Measurements from ENCODE around the gene TMCC2. TPM values are rescaled to one million over a fixed set of nuclear protein-coding genes. Genes with fewer than 3 reads are reported as not detected.

Gene TMCC2
- polyA plus RNA-seq, 1 experiment: 3.4 TPM

- no peaks in the 10 kb centered on the region for H3K27me3 ChIP-seq (ENCODE audit: control insufficient read depth, insufficient read depth, low read length)
- TF ChIP-seq, protein P1, sequence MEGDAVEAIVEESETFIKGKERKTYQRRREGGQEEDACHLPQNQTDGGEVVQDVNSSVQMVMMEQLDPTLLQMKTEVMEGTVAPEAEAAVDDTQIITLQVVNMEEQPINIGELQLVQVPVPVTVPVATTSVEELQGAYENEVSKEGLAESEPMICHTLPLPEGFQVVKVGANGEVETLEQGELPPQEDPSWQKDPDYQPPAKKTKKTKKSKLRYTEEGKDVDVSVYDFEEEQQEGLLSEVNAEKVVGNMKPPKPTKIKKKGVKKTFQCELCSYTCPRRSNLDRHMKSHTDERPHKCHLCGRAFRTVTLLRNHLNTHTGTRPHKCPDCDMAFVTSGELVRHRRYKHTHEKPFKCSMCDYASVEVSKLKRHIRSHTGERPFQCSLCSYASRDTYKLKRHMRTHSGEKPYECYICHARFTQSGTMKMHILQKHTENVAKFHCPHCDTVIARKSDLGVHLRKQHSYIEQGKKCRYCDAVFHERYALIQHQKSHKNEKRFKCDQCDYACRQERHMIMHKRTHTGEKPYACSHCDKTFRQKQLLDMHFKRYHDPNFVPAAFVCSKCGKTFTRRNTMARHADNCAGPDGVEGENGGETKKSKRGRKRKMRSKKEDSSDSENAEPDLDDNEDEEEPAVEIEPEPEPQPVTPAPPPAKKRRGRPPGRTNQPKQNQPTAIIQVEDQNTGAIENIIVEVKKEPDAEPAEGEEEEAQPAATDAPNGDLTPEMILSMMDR (IDR thresholded peaks at IDR 0.05; ENCODE audit: insufficient read depth, low read depth, low read length): no peak
- no peak for DNase-seq (ENCODE audit: low read depth)
- ChIA-PET POLR2A (no interaction called here), CTCF (interaction anchor here (0.7 to 11.8 kb wide), 7 partner anchors 10 to 255 kb away, joined by 3 to 679 read pairs (median 7); partner anchors contain the start of gene NUAK2)
- no peaks in the 10 kb centered on the region; the same call in 1 of the 2 replicates for H3K36me3 ChIP-seq (ENCODE audit: control insufficient read depth, insufficient read depth, low read length)
- H3K4me3 ChIP-seq (ENCODE audit: low read depth, low read length): no peak overlapping the region
Measured at GRCh38 chr1:205269711-205270110, 42.0 kb downstream of the TMCC2 start.

DNA sequence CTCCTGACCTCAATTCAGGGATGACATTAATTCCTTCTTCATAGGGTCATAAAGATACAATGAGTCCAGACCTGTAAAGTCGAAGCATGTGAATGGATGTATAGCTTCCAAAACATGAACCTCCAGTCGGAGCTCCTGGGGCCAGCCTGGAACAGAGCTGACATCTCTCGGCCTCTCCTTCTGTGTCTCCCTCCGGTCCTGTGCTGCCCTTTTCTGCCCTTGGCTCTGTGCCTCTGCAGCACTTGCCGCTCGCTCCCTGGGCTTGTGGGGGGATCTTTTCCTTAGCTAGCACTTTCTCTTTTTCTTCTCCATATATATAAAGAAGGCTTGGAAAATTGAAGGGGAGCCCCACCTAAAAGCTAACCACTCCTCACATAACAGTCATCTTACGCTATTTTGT, 42.5 kb downstream of the TMCC2 start:
- DNase-seq (ENCODE audit: low read depth): no peak
- Histone ChIP-seq H3K27me3 (ENCODE audit: control insufficient read depth, insufficient read depth, low read length) (no peaks in the 10 kb centered on the region), H3K36me3 (ENCODE audit: control insufficient read depth, insufficient read depth, low read length) (no peaks in the 10 kb centered on the region; the same call in 1 of the 2 replicates), H3K4me3 (ENCODE audit: low read depth, low read length) (no peak overlapping the region)
- POLR2A ChIA-PET: no interaction called here
- TF ChIP-seq, protein P1 (IDR thresholded peaks at IDR 0.05; ENCODE audit: insufficient read depth, low read depth, low read length): no peak
- CTCF ChIA-PET: interaction anchor here (0.5 to 11.8 kb wide), 12 partner anchors 10 to 271 kb away, joined by 3 to 679 read pairs (median 4); partner anchors contain the start of gene NUAK2

- TF ChIP-seq, protein P1 (IDR thresholded peaks at IDR 0.05; ENCODE audit: insufficient read depth, low read depth, low read length): no peak
- no peak for DNase-seq (ENCODE audit: low read depth)
- ChIA-PET CTCF (interaction anchor here (0.5 to 11.8 kb wide), 14 partner anchors 10 to 270 kb away, joined by 3 to 679 read pairs (median 4); partner anchors contain the start of gene NUAK2), POLR2A (no interaction called here)
- Histone ChIP-seq H3K27me3 (ENCODE audit: control insufficient read depth, insufficient read depth, low read length) (no peaks in the 10 kb centered on the region), H3K36me3 (ENCODE audit: control insufficient read depth, insufficient read depth, low read length) (no peaks in the 10 kb centered on the region; the same call in 1 of the 2 replicates), H3K4me3 (ENCODE audit: low read depth, low read length) (no peak overlapping the region)
Measured at GRCh38 chr1:205270764-205271163, 43.0 kb downstream of the TMCC2 start.

DNA sequence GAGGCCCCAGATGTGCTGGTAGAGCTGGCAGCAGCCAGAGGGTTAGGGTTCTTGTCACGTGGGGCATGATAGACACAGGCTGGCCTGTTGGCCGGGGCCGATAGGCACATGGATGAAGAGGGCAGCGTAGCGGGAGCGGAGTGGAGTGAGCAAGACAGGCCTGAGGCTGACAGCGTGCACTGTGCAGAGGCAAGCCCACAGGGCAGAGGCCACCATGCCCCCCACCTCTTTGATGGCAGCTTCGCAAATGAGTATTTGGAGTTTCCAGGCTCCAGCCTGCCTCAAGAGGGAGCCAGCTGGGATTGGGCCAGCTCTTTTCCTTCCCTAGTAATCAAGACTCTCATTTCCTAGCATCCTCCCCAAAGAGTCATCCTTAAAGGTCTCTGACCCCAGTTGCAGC, 43.5 kb downstream of the TMCC2 start:
- CTCF ChIA-PET: interaction anchor here (1.0 to 11.8 kb wide), 15 partner anchors 9 to 253 kb away, joined by 3 to 679 read pairs (median 3); partner anchors contain the start of gene NUAK2
- POLR2A ChIA-PET: no interaction called here
- TF ChIP-seq, protein P1 (IDR thresholded peaks at IDR 0.05; ENCODE audit: insufficient read depth, low read depth, low read length): peak; percentile 37; the same call in 1 of the 2 replicates

DNA sequence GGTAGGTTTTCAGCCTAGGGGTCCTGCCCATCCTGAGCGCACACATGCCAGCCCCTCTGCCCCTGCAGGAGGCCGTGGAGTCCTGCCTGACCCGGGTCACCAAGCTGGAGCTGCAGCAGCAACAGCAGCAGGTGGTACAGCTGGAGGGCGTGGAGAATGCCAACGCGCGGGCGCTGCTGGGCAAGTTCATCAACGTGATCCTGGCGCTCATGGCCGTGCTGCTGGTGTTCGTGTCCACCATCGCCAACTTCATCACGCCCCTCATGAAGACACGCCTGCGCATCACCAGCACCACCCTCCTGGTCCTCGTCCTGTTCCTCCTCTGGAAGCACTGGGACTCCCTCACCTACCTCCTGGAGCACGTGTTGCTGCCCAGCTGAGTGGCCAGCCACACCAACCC, 44.0 kb downstream of the TMCC2 start:
- Histone ChIP-seq H3K36me3 (ENCODE audit: control insufficient read depth, insufficient read depth, low read length) (no peaks in the 10 kb centered on the region; the same call in 1 of the 2 replicates), H3K27me3 (ENCODE audit: control insufficient read depth, insufficient read depth, low read length) (no peaks in the 10 kb centered on the region), H3K4me3 (ENCODE audit: low read depth, low read length) (no peak overlapping the region)
- ChIA-PET POLR2A (no interaction called here), CTCF (interaction anchor here (0.8 to 11.8 kb wide), 13 partner anchors 8 to 253 kb away, joined by 3 to 679 read pairs (median 3); partner anchors contain the start of gene NUAK2)
- TF ChIP-seq, protein P1 (IDR thresholded peaks at IDR 0.05; ENCODE audit: insufficient read depth, low read depth, low read length): no peak
- no peak for DNase-seq (ENCODE audit: low read depth)

More for the DNA sequence above, 43.5 kb downstream of the TMCC2 start:
- Histone ChIP-seq H3K27me3 (ENCODE audit: control insufficient read depth, insufficient read depth, low read length) (no peaks in the 10 kb centered on the region), H3K36me3 (ENCODE audit: control insufficient read depth, insufficient read depth, low read length) (no peaks in the 10 kb centered on the region; the same call in 1 of the 2 replicates), H3K4me3 (ENCODE audit: low read depth, low read length) (no peak overlapping the region)
- DNase-seq (ENCODE audit: low read depth): no peak
